ENCODE data around the gene PPP2R2B.

The PPP2R2B gene

DNA sequence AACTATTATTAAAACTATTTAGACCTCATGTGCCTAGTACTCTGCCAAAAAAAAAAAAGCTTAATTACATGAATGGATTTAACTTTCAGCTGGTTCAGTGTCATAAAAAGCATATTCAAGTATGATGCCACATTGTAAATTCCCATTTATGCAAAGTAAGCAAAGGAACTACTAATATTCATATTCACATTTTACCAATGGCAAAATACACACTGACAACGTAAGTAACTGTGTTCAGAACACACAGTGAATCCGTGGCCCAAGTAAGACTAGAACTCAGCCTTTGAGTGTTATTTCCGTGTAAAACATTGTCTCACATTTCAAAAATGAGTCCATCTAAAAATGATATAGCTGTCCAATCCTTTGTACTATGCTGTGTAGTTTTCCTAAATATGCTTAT is 56.8 kb downstream of the PPP2R2B start:
- DNase-seq = no peak

DNA sequence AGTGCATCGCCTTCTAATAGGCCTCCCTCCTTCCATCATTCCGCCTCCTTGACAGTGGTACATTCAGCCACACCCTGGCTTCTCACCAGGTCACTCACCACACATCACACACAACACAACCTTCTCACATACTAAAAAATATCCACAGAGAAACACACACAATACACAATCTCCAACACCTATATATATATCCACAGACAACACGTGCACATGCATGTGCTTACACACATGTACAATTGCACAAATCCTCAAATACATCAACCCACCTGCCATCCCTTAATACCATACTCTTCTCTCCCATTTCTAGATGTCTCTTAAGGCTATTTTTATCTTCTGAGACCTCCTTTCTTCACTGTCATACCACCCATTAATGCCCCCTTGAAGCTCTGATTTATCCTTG is 57.6 kb downstream of the PPP2R2B start:
- DNase-seq = no peak

DNA sequence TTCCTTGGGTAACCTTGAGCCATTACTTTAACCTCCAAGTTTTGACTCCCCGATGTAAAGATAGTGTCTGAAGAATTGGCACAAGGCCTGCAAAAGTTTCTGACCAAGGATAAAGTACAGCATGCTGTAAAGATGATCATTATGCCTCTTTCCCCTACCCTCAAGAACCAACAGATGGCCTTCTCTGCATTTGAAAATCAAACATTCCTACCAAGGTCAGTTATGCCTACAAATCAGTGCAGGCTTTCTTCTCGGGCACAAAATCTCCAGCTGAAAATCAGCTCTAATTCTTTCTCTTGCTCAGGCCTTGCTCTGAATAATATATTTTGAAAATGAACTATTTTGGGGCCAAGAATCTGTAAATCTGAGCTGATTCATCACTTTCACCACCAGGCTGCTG is 59.7 kb downstream of the PPP2R2B start:
- DNase-seq = no peak

DNA sequence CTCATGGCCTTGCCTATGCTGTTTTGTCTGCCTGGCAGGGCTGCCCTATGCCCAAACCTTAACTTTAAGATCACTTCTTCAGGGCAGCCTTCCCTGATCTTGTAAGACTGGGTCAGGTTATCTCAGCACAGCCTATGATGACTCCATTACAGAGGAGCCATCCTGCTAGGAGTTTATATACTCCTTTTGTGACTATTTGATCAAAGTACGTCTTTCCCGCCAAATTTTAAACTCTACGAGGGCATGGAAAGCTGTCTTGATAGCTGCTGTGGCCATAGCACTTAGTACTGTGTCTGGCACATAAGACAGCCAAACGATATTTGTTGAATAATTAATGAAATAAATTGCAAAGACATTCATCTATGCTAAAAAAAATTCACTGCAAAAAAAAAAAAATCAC is 60.6 kb downstream of the PPP2R2B start:
- no peak for DNase-seq

DNA sequence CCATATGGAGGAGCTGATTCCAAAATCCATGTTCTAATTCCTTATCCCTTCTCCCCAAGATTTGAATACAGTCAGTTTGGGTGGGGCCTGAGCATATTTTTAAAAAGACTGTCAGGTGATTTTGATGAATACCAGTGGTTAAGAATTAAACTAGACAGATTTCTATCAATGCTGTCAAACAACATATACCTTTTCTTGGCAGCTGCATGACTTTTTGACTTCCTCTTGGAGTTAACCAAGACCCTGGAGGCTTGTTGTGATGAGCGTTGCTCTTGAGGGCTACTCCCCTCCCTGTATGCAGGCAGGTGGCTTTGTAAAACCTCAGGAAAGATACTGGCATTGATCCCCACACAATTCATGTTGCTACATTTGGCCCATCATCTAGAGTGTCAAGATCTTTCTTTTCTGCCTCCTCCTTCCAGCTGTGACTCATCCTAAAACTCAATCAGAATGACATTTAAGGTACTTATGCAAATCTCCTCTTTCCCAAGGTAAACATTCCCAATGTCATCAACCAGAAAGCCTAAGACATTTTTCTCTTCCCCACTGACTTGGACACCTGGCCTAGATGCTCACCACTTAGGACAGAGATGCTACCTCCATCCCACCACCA is 61.7 kb downstream of the PPP2R2B start:
- no peak for DNase-seq

DNA sequence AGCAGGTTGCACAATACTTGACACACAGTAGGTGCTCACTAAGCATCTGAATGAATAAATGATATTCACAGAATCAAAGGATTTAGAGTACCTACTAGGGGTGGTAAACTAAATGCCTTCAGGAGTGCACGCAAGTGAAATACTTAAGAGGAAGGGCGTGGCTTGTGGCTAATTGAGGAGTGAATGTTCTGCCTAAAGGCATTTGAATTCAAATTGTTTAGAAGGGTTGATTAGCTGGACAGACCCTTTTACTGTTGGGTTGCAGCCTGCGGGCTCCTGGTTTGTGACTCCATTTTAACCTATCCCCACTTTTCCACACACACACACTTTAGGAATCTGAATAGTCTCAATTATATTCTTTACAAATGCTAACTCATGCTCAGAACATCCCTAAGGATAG is 63.1 kb downstream of the PPP2R2B start:
- no peak for DNase-seq

DNA sequence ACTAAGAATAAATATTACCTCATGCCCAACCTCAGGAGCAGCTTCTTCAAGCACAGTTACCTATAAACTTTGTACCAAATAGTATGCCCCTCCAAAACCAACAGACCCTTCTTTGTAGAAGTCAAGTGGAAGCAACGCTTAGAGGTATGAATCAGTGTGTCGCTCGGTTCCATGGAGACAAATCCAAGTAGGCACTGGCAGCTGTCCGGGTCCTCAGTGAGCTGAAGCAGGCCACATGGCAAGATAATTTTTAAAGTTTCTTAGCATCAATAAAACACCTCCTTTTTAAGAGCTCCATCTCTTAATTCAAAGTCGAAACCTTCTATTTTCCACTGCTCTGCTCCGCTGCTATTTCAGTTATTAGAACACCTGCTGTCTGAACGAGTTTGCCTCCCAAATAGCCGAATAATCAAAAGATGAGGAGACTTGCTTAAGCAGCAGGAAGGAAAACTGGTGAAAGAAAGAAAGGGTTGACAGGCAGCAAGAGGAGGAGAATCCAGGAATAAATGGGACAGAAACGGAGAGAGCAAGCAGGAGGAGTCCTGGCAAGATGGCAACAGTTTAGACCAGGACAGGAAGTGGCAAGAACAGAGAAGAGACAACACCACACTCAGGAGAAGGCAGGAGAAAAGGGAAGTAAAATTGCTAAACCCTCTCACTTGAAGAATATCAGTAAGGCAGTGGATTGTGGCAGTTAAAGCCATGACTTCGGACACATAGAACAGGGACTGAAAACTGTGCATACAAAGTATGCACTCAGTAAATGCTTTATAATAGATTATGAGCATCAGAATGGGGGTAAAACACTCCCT is 65.0 kb downstream of the PPP2R2B start:
- no peak for DNase-seq

DNA sequence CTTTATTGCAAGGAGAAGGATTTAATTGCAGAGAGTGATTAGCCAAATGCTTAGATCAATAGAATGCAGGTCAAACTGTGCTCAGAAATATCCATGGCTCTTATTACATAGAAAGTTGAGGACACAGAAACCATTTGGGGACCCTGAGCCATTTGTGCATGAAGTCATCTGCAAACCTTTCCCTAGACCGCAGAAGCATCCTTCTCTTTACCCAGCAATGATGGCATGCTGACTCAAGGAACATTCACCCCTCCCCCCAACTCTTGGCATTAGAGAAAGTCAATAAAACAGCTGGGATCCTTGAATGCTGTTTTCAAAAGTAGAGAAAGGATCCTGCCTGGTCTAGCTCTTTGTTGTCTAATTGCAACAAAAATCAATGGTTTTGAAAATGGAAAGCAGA is 73.5 kb downstream of the PPP2R2B start:
- DNase-seq = no peak

DNA sequence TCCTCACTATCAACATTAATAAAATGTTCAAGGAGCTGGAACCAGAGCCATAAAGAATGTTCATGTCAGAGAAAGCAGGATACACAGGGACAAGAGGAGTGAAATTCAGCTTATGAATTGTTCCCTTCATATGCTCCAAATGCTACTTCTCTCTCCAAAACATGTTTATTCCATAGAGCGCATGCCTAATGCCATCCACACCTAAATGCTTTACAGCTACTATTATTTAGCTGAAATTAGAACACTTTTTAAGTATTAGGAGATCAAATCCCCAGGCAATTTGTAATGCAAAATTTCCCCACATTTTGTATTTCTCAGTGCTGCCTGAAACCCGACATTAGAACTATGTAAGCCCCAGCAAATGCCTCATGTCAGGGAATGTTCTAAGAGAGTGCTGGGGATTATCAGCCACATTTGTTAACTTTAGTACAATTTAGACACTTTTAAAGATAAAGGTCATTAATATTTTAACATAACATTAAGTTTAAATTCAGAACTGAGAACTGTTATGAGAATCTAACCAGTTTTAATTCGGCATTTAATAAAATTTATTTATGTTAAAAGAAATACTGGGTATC is 75.5 kb downstream of the PPP2R2B start:
- no peak for DNase-seq

DNA sequence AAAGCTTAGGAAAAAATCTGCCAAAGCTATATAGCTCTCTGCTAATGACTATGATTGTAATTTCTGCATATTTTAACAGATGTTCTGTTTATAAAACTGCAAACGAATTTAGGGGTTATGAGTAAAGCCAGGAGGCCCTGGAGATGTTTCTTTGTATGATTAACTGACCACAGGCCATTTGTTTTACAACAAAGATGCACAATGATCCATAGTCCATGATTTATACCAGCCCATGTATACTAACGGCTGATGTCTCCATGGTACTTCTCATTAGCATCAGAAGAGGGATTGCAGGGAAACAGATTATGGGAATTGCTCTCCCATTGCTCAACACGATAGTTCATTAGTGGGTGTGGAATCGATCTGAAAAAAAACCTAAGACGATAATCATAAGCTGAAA is 78.9 kb downstream of the PPP2R2B start:
- DNase-seq = no peak

DNA sequence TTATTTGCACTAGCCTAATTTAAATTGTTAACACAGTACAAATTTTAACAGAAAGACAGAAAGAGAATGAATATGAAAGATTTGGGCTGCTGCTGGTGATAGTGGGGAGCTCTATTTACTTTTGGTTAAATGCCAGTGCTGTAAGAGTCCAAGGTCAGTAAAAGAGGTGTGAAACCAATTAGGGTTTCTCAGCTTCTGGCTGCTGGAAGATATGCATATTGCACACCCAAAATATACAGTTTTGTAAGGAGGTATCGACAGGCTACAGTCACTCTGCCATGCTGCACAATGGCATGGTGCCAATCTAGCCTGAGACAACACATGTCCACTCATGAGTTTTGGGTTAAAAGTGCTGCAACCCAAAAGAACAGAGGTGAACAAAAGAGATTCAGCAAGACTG is 79.3 kb downstream of the PPP2R2B start:
- DNase-seq = no peak

DNA sequence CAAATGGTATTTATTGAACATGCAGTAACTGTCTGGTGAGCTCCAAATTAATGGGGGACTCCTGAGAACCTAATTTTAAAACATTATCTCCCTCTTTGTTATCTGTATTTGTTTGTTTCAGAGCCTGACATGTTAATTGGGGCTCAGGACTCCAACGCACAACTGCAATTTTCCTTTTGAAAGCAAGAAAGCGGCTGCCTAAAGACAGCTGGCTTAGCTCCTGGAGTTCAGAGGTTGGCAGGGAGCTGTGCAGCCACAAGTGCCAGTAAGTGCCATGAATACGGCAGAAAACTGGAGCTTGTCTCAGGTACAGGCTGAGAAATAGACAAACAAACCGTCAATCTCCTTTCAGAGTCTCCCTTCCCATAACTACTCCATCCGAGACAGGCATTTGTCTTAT is 80.9 kb downstream of the PPP2R2B start:
- no peak for DNase-seq

DNA sequence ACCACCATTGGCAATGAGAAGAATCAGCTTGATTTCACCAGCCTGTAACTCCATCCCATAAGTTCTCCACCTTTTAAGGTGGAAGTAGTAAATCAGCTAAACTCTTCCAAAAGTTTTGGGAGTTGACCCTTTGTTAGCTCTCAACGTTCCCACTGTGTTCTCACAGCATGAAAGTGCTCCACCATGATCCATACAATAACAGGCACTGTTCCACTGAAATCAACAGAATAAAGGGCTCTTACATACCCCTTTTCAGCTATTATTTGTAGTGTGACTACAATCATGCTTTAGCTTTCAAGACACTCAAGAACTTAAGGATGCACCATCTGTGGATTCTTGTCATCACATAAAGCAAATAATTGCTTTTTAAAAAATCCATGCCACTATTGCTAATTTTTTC is 81.6 kb downstream of the PPP2R2B start:
- DNase-seq = no peak

DNA sequence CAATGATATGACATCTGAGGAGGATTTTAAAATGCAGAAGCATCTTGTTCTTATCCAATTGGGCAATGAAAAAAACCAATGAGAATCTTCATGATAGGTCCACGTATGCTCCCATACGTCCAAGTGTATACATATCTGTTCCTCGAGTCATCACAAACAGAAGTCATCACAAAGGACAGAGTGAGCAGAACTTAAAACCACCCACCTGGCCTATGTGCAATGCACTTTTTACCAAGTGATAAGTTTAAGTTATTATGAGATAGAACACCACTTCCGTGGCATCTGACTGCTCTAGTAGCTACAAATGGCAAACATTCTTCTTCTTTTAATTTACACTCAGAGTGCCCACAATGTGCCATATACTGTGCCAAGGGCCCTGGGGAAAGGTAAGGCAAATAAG is 82.4 kb downstream of the PPP2R2B start:
- no peak for DNase-seq

DNA sequence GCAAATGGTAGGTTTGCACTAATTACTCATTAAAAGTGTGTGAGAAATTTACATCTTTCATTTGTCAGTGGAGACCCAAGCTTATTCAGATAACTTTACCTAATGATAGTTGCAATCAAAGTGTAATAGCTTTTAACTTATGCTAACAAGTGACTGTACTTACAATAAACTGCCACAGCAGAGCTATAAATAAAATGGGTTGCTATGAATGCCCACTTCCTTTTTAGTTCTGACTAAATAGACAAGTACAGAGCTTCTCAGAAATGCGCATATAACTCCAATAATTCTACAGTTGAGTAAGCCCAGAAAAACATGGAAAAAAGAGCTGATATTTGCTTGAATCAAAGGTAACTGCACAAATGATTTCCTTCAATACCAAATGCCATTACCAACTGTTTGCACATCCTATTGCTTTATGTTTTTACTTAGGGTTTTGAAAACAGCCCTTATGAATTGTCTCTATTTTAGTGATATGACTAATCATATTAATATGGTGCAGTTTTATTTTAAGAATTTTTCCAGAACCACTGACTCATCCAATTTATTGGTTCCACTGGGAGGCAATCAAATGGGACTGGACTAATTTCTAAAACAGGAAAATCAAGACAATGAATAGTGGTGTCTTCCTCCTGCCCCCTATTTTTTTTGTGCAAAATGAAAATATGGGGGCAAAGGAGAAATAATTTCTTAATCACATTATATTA is 84.1 kb downstream of the PPP2R2B start:
- DNase-seq = peak in 1 of 5 donors; percentile 52

DNA sequence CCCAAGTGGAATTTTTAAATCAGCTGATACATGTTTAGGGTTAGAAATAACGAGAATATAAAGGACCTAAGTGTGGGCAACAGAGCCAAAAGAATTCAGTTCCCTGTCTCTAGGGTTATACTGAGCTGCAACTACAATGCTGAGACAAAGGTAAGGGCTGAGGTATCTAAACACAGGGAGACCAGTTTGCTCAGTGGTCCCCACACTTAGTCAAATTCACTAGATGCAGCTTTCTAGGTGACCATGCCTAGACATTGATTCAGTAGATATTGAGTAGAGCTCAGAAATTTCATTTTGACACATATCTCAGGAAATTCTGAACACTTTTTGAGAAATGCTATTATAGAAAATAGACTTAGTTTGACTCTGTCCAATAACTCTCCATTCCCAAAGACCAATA is 84.8 kb downstream of the PPP2R2B start:
- DNase-seq = no peak

DNA sequence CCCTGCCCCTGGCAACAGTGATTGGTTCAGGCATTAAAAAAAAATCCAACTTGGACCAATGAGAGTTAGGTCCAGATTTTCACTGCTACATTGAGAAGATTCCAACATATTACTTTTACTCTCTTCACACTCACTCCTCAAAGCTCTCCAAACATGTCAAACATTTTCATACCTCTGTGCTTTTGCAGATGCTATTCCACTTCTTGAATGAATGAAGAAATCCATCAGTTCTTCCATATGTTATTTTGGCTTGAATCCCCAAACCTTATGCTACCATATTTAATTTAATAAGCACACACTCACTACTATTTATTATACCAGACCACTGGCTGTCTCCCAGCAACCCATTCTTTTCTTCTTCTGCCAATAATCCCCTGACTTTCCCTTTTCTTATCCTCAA is 87.1 kb downstream of the PPP2R2B start:
- DNase-seq = no peak

DNA sequence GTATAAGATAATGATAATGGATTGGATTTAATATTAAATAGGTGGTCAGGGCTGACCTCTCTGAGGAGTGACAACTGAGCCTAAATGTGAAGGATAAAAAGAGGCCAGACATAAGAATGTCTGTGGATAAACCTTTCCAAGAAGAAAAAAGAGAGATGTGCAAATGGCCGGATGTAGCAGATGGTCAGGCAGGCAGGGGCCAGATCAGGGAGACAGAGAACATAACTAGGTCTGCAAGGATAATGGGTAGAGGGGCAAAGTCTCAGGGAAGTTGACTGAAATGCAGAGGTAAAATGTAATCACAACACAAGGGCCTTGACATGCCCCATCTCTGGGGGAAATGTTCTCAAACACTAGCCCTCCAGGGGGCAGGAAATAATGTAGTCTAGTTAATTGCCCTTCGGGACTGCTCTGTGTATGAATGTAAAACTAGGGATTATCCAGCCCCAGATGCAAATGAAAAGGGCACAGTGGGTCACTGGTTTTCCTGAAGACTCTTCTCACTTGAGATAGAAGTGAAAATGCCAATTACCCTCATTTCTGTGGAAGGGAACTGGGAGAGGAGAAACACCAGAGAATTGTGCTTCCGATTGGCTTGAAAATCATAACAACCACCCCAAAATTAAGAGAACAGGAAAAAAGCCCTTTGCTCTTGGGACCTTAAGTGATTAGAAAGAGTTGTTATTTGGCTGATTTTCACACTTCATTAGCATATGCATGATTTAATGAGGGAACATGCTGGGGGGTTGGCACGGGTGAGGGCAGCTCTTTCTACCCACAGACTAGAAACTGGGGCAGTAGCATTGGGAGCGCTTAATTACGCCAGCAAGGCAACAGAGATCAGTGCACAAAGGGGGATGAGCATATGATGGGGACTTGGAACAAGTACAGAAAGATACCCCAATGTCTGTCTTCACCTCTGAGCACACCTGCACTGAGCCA is 88.6 kb downstream of the PPP2R2B start:
- no peak for DNase-seq

DNA sequence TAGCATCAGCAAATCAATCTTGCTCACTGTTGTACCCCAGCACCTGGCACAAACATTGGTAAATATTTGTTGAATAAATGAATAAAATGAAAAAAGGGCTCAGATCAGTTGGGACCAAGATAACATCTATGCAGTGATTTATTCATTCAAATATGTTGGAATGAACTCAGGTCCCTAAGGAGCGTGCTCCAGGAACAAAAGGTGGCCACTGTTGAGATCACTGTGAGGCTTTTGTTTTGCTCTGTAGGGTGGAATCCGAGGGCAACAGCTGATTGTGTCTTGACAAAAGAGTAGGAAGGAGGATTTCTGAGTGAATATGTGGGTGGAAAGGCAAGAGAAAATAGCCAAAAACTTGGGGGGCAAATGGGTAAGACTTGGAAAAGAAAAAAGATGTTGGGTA is 89.7 kb downstream of the PPP2R2B start:
- DNase-seq = no peak

DNA sequence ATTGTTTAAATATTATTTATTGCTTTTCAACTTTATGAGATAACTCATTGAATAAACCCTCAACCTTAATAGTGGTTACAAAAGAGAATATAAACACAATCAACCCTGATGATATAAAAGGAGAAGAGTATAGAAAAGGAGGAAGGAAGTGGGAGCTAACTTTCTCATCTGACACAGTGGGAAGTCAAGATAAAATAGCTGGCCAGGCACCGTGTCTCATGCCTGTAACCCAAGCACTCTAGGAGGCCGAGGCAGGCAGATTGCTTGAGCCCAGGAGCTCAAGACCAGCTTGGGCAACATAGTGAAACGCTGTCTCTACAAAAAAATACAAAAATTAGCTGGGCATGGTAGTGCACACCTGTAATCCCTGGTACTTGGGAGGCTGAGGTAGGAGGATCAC is 93.5 kb downstream of the PPP2R2B start:
- no peak for DNase-seq

DNA sequence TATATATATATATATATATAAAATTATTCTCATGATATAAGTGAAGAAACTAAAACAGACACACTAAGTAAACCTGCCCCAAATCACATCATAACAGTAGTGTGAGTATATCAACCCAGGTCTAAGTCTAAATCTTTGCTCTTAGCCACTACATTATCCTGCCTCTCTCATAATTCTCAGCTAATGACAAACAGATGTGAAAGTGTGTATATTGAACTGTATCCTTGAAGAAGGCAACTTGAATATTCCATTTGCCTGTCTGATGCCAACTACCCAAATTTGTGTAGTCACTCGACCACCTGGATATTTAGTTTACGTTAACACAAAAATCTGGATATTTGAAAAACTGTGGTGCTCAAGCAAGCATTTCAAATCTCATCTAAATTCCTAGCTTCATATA is 97.4 kb downstream of the PPP2R2B start:
- DNase-seq = no peak

DNA sequence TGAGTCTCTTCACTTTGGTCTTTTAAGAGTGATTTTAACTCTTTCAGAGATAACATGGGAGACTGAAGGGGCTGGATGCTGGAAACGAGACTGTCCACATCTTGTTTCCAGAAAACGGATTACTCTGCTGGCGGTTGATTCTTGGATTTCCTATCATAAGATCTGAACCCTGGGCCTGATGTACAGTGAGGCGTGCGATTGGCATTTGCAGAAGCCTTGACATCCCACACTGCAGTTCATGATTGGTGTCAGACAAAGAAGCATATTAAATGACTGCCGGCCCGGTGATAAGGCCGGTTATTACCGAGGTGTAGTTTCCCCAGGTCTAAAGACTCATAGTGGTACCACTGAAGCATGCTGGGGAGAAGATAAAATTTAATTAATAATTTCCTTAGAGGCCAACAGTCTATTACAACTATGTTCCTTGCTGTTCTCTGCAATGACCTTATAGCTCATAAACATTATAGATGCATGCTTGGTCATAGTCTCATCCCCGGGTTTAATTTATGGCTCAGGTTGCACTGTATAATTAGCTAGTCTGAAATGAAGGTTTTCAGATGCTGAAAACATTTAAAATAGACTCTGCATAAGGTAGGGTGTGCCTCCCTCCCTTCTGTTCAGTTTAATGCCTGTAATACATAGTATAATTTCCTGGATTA is 99.2 kb downstream of the PPP2R2B start:
- no peak for DNase-seq

Data from T-helper 1 cell (primary cell).